ENCODE results near the gene OAT.

Gene OAT

GRCh38 chr10:124366343-124366742, 52.4 kb downstream of the OAT start:
- TF ChIP-seq CTCF (IDR thresholded peaks at IDR 0.05; ENCODE audit: extremely low read depth, insufficient read depth, missing control alignments) = no peak
- no peak for DNase-seq (ENCODE audit: low spot score)
- in situ Hi-C loops (cut with MboI; ENCODE audit: low pct_unique_long_range_greater_than_20kb, low sequenced_read_pairs, unreplicated experiment) = no loop called here

GRCh38 chr10:124364674-124365073, 54.0 kb downstream of the OAT start:
- no peak for TF ChIP-seq CTCF (IDR thresholded peaks at IDR 0.05; ENCODE audit: extremely low read depth, insufficient read depth, missing control alignments)
- DNase-seq (ENCODE audit: low spot score) = no peak
- in situ Hi-C loops (cut with MboI; ENCODE audit: low pct_unique_long_range_greater_than_20kb, low sequenced_read_pairs, unreplicated experiment) = no loop called here

GRCh38 chr10:124362568-124362967, 56.2 kb downstream of the OAT start:
- TF ChIP-seq CTCF (IDR thresholded peaks at IDR 0.05; ENCODE audit: extremely low read depth, insufficient read depth, missing control alignments) = no peak
- in situ Hi-C loops (cut with MboI; ENCODE audit: low pct_unique_long_range_greater_than_20kb, low sequenced_read_pairs, unreplicated experiment) = no loop called here

GRCh38 chr10:124359336-124359832, 59.3 kb downstream of the OAT start:
- DNase-seq (ENCODE audit: low spot score) = no peak
- TF ChIP-seq CTCF (IDR thresholded peaks at IDR 0.05; ENCODE audit: extremely low read depth, insufficient read depth, missing control alignments) = no peak
- in situ Hi-C loops (cut with MboI; ENCODE audit: low pct_unique_long_range_greater_than_20kb, low sequenced_read_pairs, unreplicated experiment) = no loop called here

More at GRCh38 chr10:124362568-124362967, 56.2 kb downstream of the OAT start:
- no peak for DNase-seq (ENCODE audit: low spot score)

GRCh38 chr10:124357561-124357885, 61.2 kb downstream of the OAT start:
- DNase-seq (ENCODE audit: low spot score) = no peak
- TF ChIP-seq CTCF (IDR thresholded peaks at IDR 0.05; ENCODE audit: extremely low read depth, insufficient read depth, missing control alignments) = no peak
- in situ Hi-C loops (cut with MboI; ENCODE audit: low pct_unique_long_range_greater_than_20kb, low sequenced_read_pairs, unreplicated experiment) = no loop called here

- in situ Hi-C loops (cut with MboI; ENCODE audit: low pct_unique_long_range_greater_than_20kb, low sequenced_read_pairs, unreplicated experiment) = no loop called here
- no peak for TF ChIP-seq CTCF (IDR thresholded peaks at IDR 0.05; ENCODE audit: extremely low read depth, insufficient read depth, missing control alignments)
- no peak for DNase-seq (ENCODE audit: low spot score)
Measured at GRCh38 chr10:124356701-124357560, 61.8 kb downstream of the OAT start.
